ENCODE data around the gene MPG. TPM values are rescaled to one million over a fixed set of nuclear protein-coding genes. Genes with fewer than 3 reads are reported as not detected.

Gene MPG
- total RNA-seq, 1 experiment from 2014 or later: 173 TPM

- Histone ChIP-seq H3K27ac (no peak overlapping the region), H3K36me3 (peaks cover 61% of the 10 kb centered on the region), H3K27me3 (replicated peaks) (no peaks in the 10 kb centered on the region), H3K4me1 (replicated peaks) (peaks cover 9% of the 10 kb centered on the region), H3K9me3 (replicated peaks) (no peaks in the 10 kb centered on the region), H3K4me3 (no peak overlapping the region)
- no peak for DNase-seq (ENCODE audit: low read depth in 1 of 2, low spot score in 2 of 2)
These were observed 11.6 kb downstream of the MPG start for GRCh38 chr16:89391-90302.

GRCh38 chr16:91484-91883 lies 13.5 kb downstream of the MPG start:
- DNase-seq (ENCODE audit: low read depth in 1 of 2, low spot score in 2 of 2): no peak
- no peaks in the 10 kb centered on the region for H3K27me3 ChIP-seq (replicated peaks)
- H3K4me3 ChIP-seq: no peak overlapping the region
- H3K4me1 ChIP-seq (replicated peaks): no peaks in the 10 kb centered on the region
- no peaks in the 10 kb centered on the region for H3K9me3 ChIP-seq (replicated peaks)
- no peak overlapping the region for H3K27ac ChIP-seq
- peaks cover 44% of the 10 kb centered on the region for H3K36me3 ChIP-seq

GRCh38 chr16:92431-93339 lies 14.7 kb downstream of the MPG start:
- Histone ChIP-seq H3K27ac (no peak overlapping the region), H3K36me3 (peaks cover 36% of the 10 kb centered on the region), H3K9me3 (replicated peaks) (no peaks in the 10 kb centered on the region), H3K27me3 (replicated peaks) (no peaks in the 10 kb centered on the region), H3K4me1 (replicated peaks) (no peaks in the 10 kb centered on the region), H3K4me3 (no peak overlapping the region)
- DNase-seq (ENCODE audit: low read depth in 1 of 2, low spot score in 2 of 2): no peak

GRCh38 chr16:94918-95265 lies 16.9 kb downstream of the MPG start:
- H3K27ac ChIP-seq: no peak overlapping the region
- peaks cover 21% of the 10 kb centered on the region for H3K36me3 ChIP-seq
- H3K4me3 ChIP-seq: no peak overlapping the region
- H3K27me3 ChIP-seq (replicated peaks): no peaks in the 10 kb centered on the region
- DNase-seq (ENCODE audit: low read depth in 1 of 2, low spot score in 2 of 2): no peak
- H3K4me1 ChIP-seq (replicated peaks): 0 out of 2 replicates have a peak, but pooled peaks cover 3% of the 10 kb centered on the region
- H3K9me3 ChIP-seq (replicated peaks): no peaks in the 10 kb centered on the region

- H3K4me3 ChIP-seq: no peak overlapping the region
- H3K27me3 ChIP-seq (replicated peaks): no peaks in the 10 kb centered on the region
- H3K4me1 ChIP-seq (replicated peaks): 0 out of 2 replicates have a peak, but pooled peaks cover 3% of the 10 kb centered on the region
- peaks cover 12% of the 10 kb centered on the region for H3K36me3 ChIP-seq
- peak; percentile 81 to 92 for DNase-seq (ENCODE audit: low read depth in 1 of 2, low spot score in 2 of 2)
- H3K9me3 ChIP-seq (replicated peaks): no peaks in the 10 kb centered on the region
- H3K27ac ChIP-seq: no peak overlapping the region
These were observed 18.9 kb downstream of the MPG start for GRCh38 chr16:96935-97381.

- Histone ChIP-seq H3K27ac (no peak overlapping the region), H3K27me3 (replicated peaks) (no peaks in the 10 kb centered on the region), H3K36me3 (peaks cover 8% of the 10 kb centered on the region; the same call in 1 of the 2 replicates)
These were observed 19.8 kb downstream of the MPG start for GRCh38 chr16:97822-98221.

GRCh38 chr16:100989-101388 lies 23.0 kb downstream of the MPG start:
- Histone ChIP-seq H3K4me1 (replicated peaks) (0 out of 2 replicates have a peak, but pooled peaks cover 3% of the 10 kb centered on the region), H3K36me3 (peaks cover 8% of the 10 kb centered on the region; the same call in 1 of the 2 replicates), H3K9me3 (replicated peaks) (no peaks in the 10 kb centered on the region), H3K27ac (no peak overlapping the region), H3K4me3 (no peak overlapping the region), H3K27me3 (replicated peaks) (no peaks in the 10 kb centered on the region)
- DNase-seq (ENCODE audit: low read depth in 1 of 2, low spot score in 2 of 2): no peak

More at GRCh38 chr16:97822-98221, 19.8 kb downstream of the MPG start:
- Histone ChIP-seq H3K9me3 (replicated peaks) (no peaks in the 10 kb centered on the region), H3K4me3 (no peak overlapping the region), H3K4me1 (replicated peaks) (0 out of 2 replicates have a peak, but pooled peaks cover 3% of the 10 kb centered on the region)
- no peak for DNase-seq (ENCODE audit: low read depth in 1 of 2, low spot score in 2 of 2)

GRCh38 chr16:101586-101985 lies 23.6 kb downstream of the MPG start:
- Histone ChIP-seq H3K4me3 (no peak overlapping the region), H3K27ac (no peak overlapping the region), H3K27me3 (replicated peaks) (no peaks in the 10 kb centered on the region), H3K36me3 (peaks cover 9% of the 10 kb centered on the region; the same call in 1 of the 2 replicates), H3K4me1 (replicated peaks) (0 out of 2 replicates have a peak, but pooled peaks cover 3% of the 10 kb centered on the region), H3K9me3 (replicated peaks) (no peaks in the 10 kb centered on the region)
- DNase-seq (ENCODE audit: low read depth in 1 of 2, low spot score in 2 of 2): no peak

GRCh38 chr16:102060-102855 lies 24.2 kb downstream of the MPG start:
- Histone ChIP-seq H3K4me3 (no peak overlapping the region), H3K27ac (no peak overlapping the region), H3K27me3 (replicated peaks) (no peaks in the 10 kb centered on the region), H3K9me3 (replicated peaks) (no peaks in the 10 kb centered on the region), H3K36me3 (peaks cover 11% of the 10 kb centered on the region; the same call in 1 of the 2 replicates), H3K4me1 (replicated peaks) (0 out of 2 replicates have a peak, but pooled peaks cover 3% of the 10 kb centered on the region)
- DNase-seq (ENCODE audit: low read depth in 1 of 2, low spot score in 2 of 2): no peak

GRCh38 chr16:104355-104754 lies 26.3 kb downstream of the MPG start:
- no peak for DNase-seq (ENCODE audit: low read depth in 1 of 2, low spot score in 2 of 2)
- no peaks in the 10 kb centered on the region for H3K4me1 ChIP-seq (replicated peaks)
- H3K27ac ChIP-seq: no peak overlapping the region
- H3K9me3 ChIP-seq (replicated peaks): no peaks in the 10 kb centered on the region
- H3K4me3 ChIP-seq: no peak overlapping the region
- H3K36me3 ChIP-seq: peaks cover 6% of the 10 kb centered on the region; the same call in 1 of the 2 replicates
- H3K27me3 ChIP-seq (replicated peaks): no peaks in the 10 kb centered on the region

GRCh38 chr16:104928-105327 lies 26.9 kb downstream of the MPG start:
- Histone ChIP-seq H3K36me3 (peaks cover 12% of the 10 kb centered on the region; the same call in 1 of the 2 replicates), H3K27me3 (replicated peaks) (no peaks in the 10 kb centered on the region), H3K4me1 (replicated peaks) (no peaks in the 10 kb centered on the region), H3K4me3 (no peak overlapping the region), H3K9me3 (replicated peaks) (no peaks in the 10 kb centered on the region), H3K27ac (no peak overlapping the region)
- no peak for DNase-seq (ENCODE audit: low read depth in 1 of 2, low spot score in 2 of 2)

- Histone ChIP-seq H3K27ac (no peak overlapping the region), H3K27me3 (replicated peaks) (no peaks in the 10 kb centered on the region), H3K4me1 (replicated peaks) (no peaks in the 10 kb centered on the region), H3K4me3 (no peak overlapping the region), H3K36me3 (peaks cover 15% of the 10 kb centered on the region; the same call in 1 of the 2 replicates), H3K9me3 (replicated peaks) (no peaks in the 10 kb centered on the region)
- no peak for DNase-seq (ENCODE audit: low read depth in 1 of 2, low spot score in 2 of 2)
These were observed 27.5 kb downstream of the MPG start for GRCh38 chr16:105521-105920.

Measured in SJSA1 (cell line).